ENCODE data around the gene C12orf57. TPM values are rescaled to one million over a fixed set of nuclear protein-coding genes. Genes with fewer than 3 reads are reported as not detected.

C12orf57 gene
- total and polyA plus RNA-seq, 10 of the 15 experiments (the other 5 are each of a cell fraction or from before 2014, with no cell fraction given): 64.5 to 377 (median 211) TPM

DNA sequence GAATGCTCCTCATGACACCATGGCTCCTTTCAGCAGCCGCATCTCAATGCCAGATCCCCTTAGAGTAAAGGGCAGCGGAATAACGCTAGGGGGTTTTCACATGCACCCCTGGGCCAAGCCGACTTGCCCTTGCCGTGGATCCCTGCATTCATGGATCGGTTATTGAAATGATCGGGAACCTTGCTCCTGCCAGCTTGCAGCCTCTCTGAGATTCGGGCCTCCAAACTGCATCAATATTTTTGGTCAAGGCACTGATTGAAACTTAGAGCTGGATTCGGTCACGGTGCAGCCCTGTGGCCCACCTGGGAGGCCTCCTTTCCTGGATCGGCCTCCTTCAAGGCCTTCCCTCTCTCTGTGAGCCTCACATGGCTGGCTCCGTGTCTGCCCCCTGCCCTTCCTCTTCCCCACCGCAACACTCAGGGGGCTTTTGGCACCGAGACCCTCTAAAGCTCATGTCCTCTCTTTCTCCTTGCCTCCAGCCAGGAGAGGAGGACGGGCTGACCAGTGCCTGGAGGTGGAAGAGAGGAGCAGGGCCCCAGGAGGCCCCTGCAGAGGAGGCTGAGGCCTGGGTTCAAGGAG lies 9.1 kb downstream of the C12orf57 start:
- peaks cover 6 to 30% of the 10 kb centered on the region in 2 experiments for H3K36me3 ChIP-seq (ENCODE audit: control insufficient read depth in 2 of 2, insufficient read depth in 2 of 2, low read length in 1 of 2)
- no peaks in the 10 kb centered on the region for H3K27me3 ChIP-seq (replicated peaks in 1 of 2; ENCODE audit: control insufficient read depth in 2 of 2, insufficient read depth in 2 of 2, low read length in 1 of 2)
- H2AFZ ChIP-seq (ENCODE audit: control insufficient read depth, low read depth, low read length): no peak overlapping the region
- WGBS (ENCODE audit: insufficient coverage, insufficient replicate concordance, low lambda C conversion rate, missing lambda C conversion rate): 2% methylated on average over 15 of the region's 15 CpGs
- ChIA-PET POLR2A (interaction anchor here (0.8 to 17.8 kb wide), 4 partner anchors 7 to 155 kb away, joined by 3 to 524 read pairs (median 6); partner anchors contain the start of genes C12orf57 and RNU7-1), SMC1A (ENCODE audit: uncharacterized antibody, unreplicated experiment) (interaction anchor here (1.6 to 11.6 kb wide), 2 partner anchors 7 to 9 kb away, joined by 6 to 395 read pairs; partner anchors contain the start of genes C12orf57 and RNU7-1), RAD21 (ENCODE audit: unreplicated experiment) (interaction anchor here (0.5 to 3.4 kb wide), 6 partner anchors 9 to 504 kb away, joined by 3 to 16 read pairs (median 7); partner anchors contain the start of genes C12orf57 and RNU7-1), CTCF (interaction anchor here (1.2 to 11.6 kb wide), 5 partner anchors 8 to 29 kb away, joined by 4 to 645 read pairs (median 4); partner anchors contain the start of genes C12orf57 and RNU7-1)
- H3K4me1 ChIP-seq (ENCODE audit: control insufficient read depth, insufficient read depth, low read length): peaks cover 73% of the 10 kb centered on the region
- H3K79me2 ChIP-seq (ENCODE audit: control insufficient read depth, insufficient read depth, low read length): peaks cover 88% of the 10 kb centered on the region
- DNase-seq (ENCODE audit: low read depth, low spot score) (no peak), FAIRE-seq (peak; percentile 38), ATAC-seq (no peak)
- H3K4me2 ChIP-seq (ENCODE audit: control insufficient read depth, insufficient read depth): peak overlapping the region; percentile 99
- TF ChIP-seq, protein P1, sequence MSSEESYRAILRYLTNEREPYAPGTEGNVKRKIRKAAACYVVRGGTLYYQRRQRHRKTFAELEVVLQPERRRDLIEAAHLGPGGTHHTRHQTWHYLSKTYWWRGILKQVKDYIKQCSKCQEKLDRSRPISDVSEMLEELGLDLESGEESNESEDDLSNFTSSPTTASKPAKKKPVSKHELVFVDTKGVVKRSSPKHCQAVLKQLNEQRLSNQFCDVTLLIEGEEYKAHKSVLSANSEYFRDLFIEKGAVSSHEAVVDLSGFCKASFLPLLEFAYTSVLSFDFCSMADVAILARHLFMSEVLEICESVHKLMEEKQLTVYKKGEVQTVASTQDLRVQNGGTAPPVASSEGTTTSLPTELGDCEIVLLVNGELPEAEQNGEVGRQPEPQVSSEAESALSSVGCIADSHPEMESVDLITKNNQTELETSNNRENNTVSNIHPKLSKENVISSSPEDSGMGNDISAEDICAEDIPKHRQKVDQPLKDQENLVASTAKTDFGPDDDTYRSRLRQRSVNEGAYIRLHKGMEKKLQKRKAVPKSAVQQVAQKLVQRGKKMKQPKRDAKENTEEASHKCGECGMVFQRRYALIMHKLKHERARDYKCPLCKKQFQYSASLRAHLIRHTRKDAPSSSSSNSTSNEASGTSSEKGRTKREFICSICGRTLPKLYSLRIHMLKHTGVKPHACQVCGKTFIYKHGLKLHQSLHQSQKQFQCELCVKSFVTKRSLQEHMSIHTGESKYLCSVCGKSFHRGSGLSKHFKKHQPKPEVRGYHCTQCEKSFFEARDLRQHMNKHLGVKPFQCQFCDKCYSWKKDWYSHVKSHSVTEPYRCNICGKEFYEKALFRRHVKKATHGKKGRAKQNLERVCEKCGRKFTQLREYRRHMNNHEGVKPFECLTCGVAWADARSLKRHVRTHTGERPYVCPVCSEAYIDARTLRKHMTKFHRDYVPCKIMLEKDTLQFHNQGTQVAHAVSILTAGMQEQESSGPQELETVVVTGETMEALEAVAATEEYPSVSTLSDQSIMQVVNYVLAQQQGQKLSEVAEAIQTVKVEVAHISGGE (CRISPR knock-in tag; IDR thresholded peaks at IDR 0.05): peak; percentile 24; the same call in 1 of the 2 replicates
- TF ChIP-seq MXI1 (IDR thresholded peaks at IDR 0.05; ENCODE audit: low read depth, low read length) (no peak), CHD1 (IDR thresholded peaks at IDR 0.05; ENCODE audit: low read depth, low read length) (0 out of 2 replicates have a peak, but pooled peaks have one; percentile 36), SMAD5 (IDR thresholded peaks at IDR 0.05; ENCODE audit: low read depth) (peak; percentile 77; the same call in 1 of the 2 replicates), RCOR1 (conservative IDR thresholded peaks at IDR 0.05; ENCODE audit: low read depth, low read length) (0 out of 2 replicates have a peak, but pooled peaks have one; percentile 4), MEF2A (IDR thresholded peaks at IDR 0.05; ENCODE audit: insufficient read depth, low read depth, low read length) (0 out of 2 replicates have a peak, but pooled peaks have one; percentile 1), POLR2AphosphoS5 (IDR thresholded peaks at IDR 0.05; ENCODE audit: low read length) (peak; percentile 31), BHLHE40 (IDR thresholded peaks at IDR 0.05; ENCODE audit: borderline replicate concordance in 1 of 2, low read depth in 2 of 2, low read length in 1 of 2) (peak in 1 of 2 experiments; percentile 44; a peak in 1 of 4 replicates), SMARCA5 (IDR thresholded peaks at IDR 0.05) (peak; percentile 21; the same call in 1 of the 2 replicates), CREM (IDR thresholded peaks at IDR 0.05; ENCODE audit: low read depth) (no peak)
- TF ChIP-seq, protein P2, sequence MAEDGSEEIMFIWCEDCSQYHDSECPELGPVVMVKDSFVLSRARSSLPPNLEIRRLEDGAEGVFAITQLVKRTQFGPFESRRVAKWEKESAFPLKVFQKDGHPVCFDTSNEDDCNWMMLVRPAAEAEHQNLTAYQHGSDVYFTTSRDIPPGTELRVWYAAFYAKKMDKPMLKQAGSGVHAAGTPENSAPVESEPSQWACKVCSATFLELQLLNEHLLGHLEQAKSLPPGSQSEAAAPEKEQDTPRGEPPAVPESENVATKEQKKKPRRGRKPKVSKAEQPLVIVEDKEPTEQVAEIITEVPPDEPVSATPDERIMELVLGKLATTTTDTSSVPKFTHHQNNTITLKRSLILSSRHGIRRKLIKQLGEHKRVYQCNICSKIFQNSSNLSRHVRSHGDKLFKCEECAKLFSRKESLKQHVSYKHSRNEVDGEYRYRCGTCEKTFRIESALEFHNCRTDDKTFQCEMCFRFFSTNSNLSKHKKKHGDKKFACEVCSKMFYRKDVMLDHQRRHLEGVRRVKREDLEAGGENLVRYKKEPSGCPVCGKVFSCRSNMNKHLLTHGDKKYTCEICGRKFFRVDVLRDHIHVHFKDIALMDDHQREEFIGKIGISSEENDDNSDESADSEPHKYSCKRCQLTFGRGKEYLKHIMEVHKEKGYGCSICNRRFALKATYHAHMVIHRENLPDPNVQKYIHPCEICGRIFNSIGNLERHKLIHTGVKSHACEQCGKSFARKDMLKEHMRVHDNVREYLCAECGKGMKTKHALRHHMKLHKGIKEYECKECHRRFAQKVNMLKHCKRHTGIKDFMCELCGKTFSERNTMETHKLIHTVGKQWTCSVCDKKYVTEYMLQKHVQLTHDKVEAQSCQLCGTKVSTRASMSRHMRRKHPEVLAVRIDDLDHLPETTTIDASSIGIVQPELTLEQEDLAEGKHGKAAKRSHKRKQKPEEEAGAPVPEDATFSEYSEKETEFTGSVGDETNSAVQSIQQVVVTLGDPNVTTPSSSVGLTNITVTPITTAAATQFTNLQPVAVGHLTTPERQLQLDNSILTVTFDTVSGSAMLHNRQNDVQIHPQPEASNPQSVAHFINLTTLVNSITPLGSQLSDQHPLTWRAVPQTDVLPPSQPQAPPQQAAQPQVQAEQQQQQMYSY (CRISPR knock-in tag; IDR thresholded peaks at IDR 0.05): 0 out of 2 replicates have a peak, but pooled peaks have one; percentile 60
- peak overlapping the region; percentile 99 for H3K9ac ChIP-seq (ENCODE audit: control insufficient read depth, insufficient read depth, low read length)
- in situ Hi-C loops (cut with MboI) (loop anchor here (25.0 kb wide), 1 partner anchor 1684 kb away; no protein-coding TSS in a partner anchor), intact Hi-C loops (cut with micrococcal nuclease; ENCODE audit: unreplicated experiment) (loop anchor here (1.0 kb wide), 1 partner anchor 8 kb away; no protein-coding TSS in a partner anchor)
- no peaks in the 10 kb centered on the region for H4K20me1 ChIP-seq (ENCODE audit: control insufficient read depth, insufficient read depth)
- no peaks in the 10 kb centered on the region for H3K9me3 ChIP-seq (replicated peaks; ENCODE audit: control insufficient read depth, insufficient read depth, low read length)
- TSS peak; percentile 91 for BruUV-seq (replicated peaks)
- H3K4me3 ChIP-seq: peak overlapping the region; percentile 95
- H3K27ac ChIP-seq (ENCODE audit: control insufficient read depth, insufficient read depth): peak overlapping the region; percentile 99

Data from GM12878 (cell line).